T-cell (primary cell): ENCODE results near the gene KCNMA1. TPM values are rescaled to one million over a fixed set of nuclear protein-coding genes. Genes with fewer than 3 reads are reported as not detected.
"Not testable (repeated sequence)": the region's sequence is repeated elsewhere in the genome, so short reads cannot be mapped to it uniquely, and the experiment has no call there.

Experiments used
- ATAC-seq, 4 experiments: fragments of 200-7000 bp in 3 of 4; fragments of 150-1000 bp in 1 of 4; cut with Tn5 transposase; replicated peaks in 1 of 4; 1 replicate in 3 of 4; 2 replicates in 1 of 4; pipeline ENCODE4 v1.10.0; 2021; ENCODE audit warnings: moderate library complexity in 3 of 4, mild to moderate bottlenecking in 2 of 4, moderate number of reproducible peaks in 1 of 4
- CTCF ChIA-PET, 2 donors: fragments of 300-600 bp; sonication (Branson Sonifier 250); formaldehyde crosslinking; loops; one replicate each; lab custom pipeline; 2022; ENCODE audit warnings: antibody characterized with exemption in 2 of 2; lab: Charles Lee
- POLR2A ChIA-PET, 2 donors: fragments of 300-600 bp; sonication (Branson Sonifier 250); formaldehyde crosslinking; loops; one replicate each; lab custom pipeline; 2022; ENCODE audit warnings: antibody characterized with exemption in 2 of 2; lab: Charles Lee
- DNase-seq, 35 experiments: peaks; one replicate each; pipeline versions ENCODE4 v3.0.0 to v3.0.0-alpha.2; 2013 to 2023
- H3K27ac ChIP-seq: one replicate; pipeline ENCODE4 v1.5.1; 2013; ENCODE audit warnings: low read length
- H3K27me3 ChIP-seq, 2 experiments: replicated peaks in 1 of 2; 1 replicate in 1 of 2; 2 replicates in 1 of 2; pipeline versions ENCODE4 v1.6.1 to v1.7.0; 2013; ENCODE audit warnings: low read length in 1 of 2, mixed read lengths in 1 of 2; ENCODE audit not compliant: control insufficient read depth in 2 of 2, insufficient read depth in 2 of 2; ENCODE audit errors: extremely low read depth in 1 of 2
- H3K36me3 ChIP-seq, 2 donors: 1 replicate in 1 of 2; 2 replicates in 1 of 2; pipeline versions ENCODE4 v1.6.1 to v1.7.0; 2013; ENCODE audit warnings: low read length in 1 of 2; ENCODE audit not compliant: control insufficient read depth in 2 of 2, insufficient read depth in 1 of 2; ENCODE audit errors: extremely low read depth in 1 of 2
- H3K4me1 ChIP-seq, 2 experiments: 1 replicate in 1 of 2; 2 replicates in 1 of 2; pipeline versions ENCODE4 v1.6.1 to v1.7.0; 2013; ENCODE audit warnings: low read length in 2 of 2, mixed read lengths in 1 of 2; ENCODE audit not compliant: insufficient read depth in 2 of 2, control insufficient read depth in 1 of 2; ENCODE audit errors: extremely low read depth in 1 of 2
- H3K4me3 ChIP-seq, 2 donors: 1 replicate in 1 of 2; 2 replicates in 1 of 2; pipeline versions ENCODE4 v1.5.1 to v1.7.0; 2013; ENCODE audit warnings: mild to moderate bottlenecking in 2 of 2, low read length in 1 of 2, moderate library complexity in 1 of 2; ENCODE audit not compliant: control insufficient read depth in 1 of 2; ENCODE audit errors: extremely low read depth in 1 of 2
- H3K9me3 ChIP-seq: 2 replicates; pipeline ENCODE4 v1.7.0; 2013
- H3K27ac Mint-ChIP-seq, 2 donors: one replicate each; pipeline ENCODE4 v1.8.0; 2020 to 2021; ENCODE audit warnings: mild to moderate bottlenecking in 2 of 2, mixed read lengths in 2 of 2
- H3K27me3 Mint-ChIP-seq, 2 donors: one replicate each; pipeline ENCODE4 v1.8.0; 2021 to 2022; ENCODE audit warnings: mixed read lengths in 2 of 2
- H3K36me3 Mint-ChIP-seq: one replicate; pipeline ENCODE4 v1.8.0; 2021; ENCODE audit warnings: mixed read lengths
- H3K4me1 Mint-ChIP-seq, 3 donors: one replicate each; pipeline ENCODE4 v1.8.0; 2020 to 2022; ENCODE audit warnings: mixed read lengths in 3 of 3, mild to moderate bottlenecking in 1 of 3
- H3K4me3 Mint-ChIP-seq, 3 donors: one replicate each; pipeline ENCODE4 v1.8.0; 2020 to 2022; ENCODE audit warnings: mild to moderate bottlenecking in 3 of 3, mixed read lengths in 3 of 3, moderate library complexity in 3 of 3
- H3K9me3 Mint-ChIP-seq, 3 donors: one replicate each; pipeline ENCODE4 v1.8.0; 2020 to 2022; ENCODE audit warnings: mixed read lengths in 3 of 3
- WGBS: methylation state at CpG from one replicate; pipeline ENCODE4 v1.1.5; 2013; ENCODE audit warnings: missing lambda C conversion rate; ENCODE audit not compliant: insufficient coverage; 5-methylcytosine and 5-hydroxymethylcytosine counted together
- total RNA-seq, 35 experiments: library from RNA in 6 of 35; stranded (reverse) in 6 of 35; fragments of 120-200 nt in 1 of 35; gene quantifications; one replicate each; pipeline versions ENCODE4 v1.2.1 to v1.2.4 and lab custom pipeline; 2013 to 2026

KCNMA1 gene
- total RNA-seq, 5 donors from 2014 or later (not counting 1 experiment from before 2014, with no cell fraction given) = 0.14 to 1.6 (median 0.60) TPM

DNA sequence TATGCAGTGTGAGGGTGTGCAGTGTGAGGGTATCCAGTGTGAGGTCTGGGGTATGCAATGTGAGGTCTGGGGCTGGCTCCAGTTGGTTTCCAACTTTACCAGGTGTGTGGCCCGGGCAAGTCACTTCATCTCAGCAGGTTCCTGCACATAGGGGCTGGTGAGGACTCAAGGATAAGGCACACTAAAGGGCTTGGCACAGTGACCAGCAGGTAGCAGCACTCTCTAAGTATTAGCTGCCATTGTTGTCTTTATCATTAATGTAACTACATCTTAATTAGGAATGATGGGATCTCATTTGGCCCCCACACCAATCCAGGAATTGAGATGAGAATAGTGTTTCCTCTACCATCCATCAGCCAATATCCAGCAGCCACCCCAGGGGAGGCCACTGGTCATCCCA, 117.3 kb downstream of the KCNMA1 start:
- Mint-ChIP-seq H3K27me3 (peaks cover 8 to 12% of the 10 kb centered on the region in 2 donors), H3K4me3 (no peak overlapping the region), H3K36me3 (no peaks in the 10 kb centered on the region), H3K9me3 (no peaks in the 10 kb centered on the region), H3K27ac (no peak overlapping the region), H3K4me1 (no peaks in the 10 kb centered on the region)
- ATAC-seq (no peak), DNase-seq (no peak)
- Histone ChIP-seq H3K27me3 (peaks cover 2 to 17% of the 10 kb centered on the region in 2 experiments), H3K9me3 (no peaks in the 10 kb centered on the region), H3K4me3 (no peak overlapping the region), H3K27ac (no peak overlapping the region), H3K4me1 (no peaks in the 10 kb centered on the region), H3K36me3 (no peaks in the 10 kb centered on the region)
- WGBS = no CpG with 5 or more reads among the region's 1 CpG
- CTCF ChIA-PET = no interaction called here
- POLR2A ChIA-PET = no interaction called here

DNA sequence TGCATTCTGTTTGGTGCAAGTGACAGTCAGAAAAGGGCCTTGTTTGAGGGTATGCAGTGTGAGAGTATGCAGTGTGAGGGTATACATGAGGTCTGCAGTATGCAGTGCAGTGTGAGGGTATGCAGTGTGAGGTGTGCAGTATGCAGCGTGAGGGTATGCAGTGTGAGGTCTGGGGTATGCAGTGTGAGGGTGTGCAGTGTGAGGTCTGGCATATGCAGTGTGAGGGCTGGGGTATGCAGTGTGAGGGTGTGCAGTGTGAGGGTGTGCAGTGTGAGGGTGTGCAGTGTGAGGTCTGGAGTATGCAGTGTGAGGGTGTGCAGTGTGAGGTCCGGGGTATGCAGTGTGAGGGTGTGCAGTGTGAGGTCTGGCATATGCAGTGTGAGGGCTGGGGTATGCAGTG, 117.8 kb downstream of the KCNMA1 start:
- WGBS = 53% methylated on average over 2 of the region's 2 CpGs
- H3K4me3 Mint-ChIP-seq, H3K9me3 ChIP-seq, H3K27ac Mint-ChIP-seq, H3K4me1 Mint-ChIP-seq, H3K4me1 ChIP-seq, DNase-seq, H3K9me3 Mint-ChIP-seq, POLR2A ChIA-PET, H3K27me3 Mint-ChIP-seq, ATAC-seq, H3K36me3 Mint-ChIP-seq, H3K36me3 ChIP-seq, H3K27ac ChIP-seq, H3K4me3 ChIP-seq, CTCF ChIA-PET: not testable (repeated sequence)
- H3K27me3 ChIP-seq = peaks cover 2 to 17% of the 10 kb centered on the region in 2 experiments

DNA sequence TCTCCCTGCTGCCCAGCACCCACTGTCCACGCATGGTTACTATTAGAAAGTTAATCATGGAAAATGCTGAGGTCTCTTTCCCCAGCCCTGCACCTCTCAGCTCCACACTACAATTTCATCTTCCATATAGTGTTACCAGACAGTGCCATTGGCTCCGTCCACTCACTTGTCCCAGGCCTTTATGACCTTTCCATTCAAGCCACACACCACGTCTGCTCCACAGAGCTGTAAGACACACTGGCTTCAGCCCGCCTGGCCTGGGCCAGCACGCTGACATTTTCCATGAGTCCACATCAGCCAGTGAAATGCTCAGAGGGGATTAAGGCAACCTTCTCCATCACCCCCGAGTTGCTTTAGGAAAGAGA, 118.7 kb downstream of the KCNMA1 start:
- H3K4me1 ChIP-seq = no peaks in the 10 kb centered on the region
- H3K36me3 ChIP-seq = no peaks in the 10 kb centered on the region
- 77% methylated on average over 4 of the region's 6 CpGs for WGBS
- peaks cover 0 to 23% of the 10 kb centered on the region in 2 experiments for H3K27me3 ChIP-seq
- no peak overlapping the region for H3K27ac Mint-ChIP-seq
- H3K4me1 Mint-ChIP-seq = no peaks in the 10 kb centered on the region
- no peaks in the 10 kb centered on the region for H3K9me3 ChIP-seq
- CTCF ChIA-PET = no interaction called here
- no peak for DNase-seq
- H3K4me3 Mint-ChIP-seq = no peak overlapping the region
- POLR2A ChIA-PET = no interaction called here
- H3K4me3 ChIP-seq = no peak overlapping the region
- peaks cover 5 to 6% of the 10 kb centered on the region in 2 donors for H3K27me3 Mint-ChIP-seq
- H3K36me3 Mint-ChIP-seq = no peaks in the 10 kb centered on the region
- no peak overlapping the region for H3K27ac ChIP-seq
- no peaks in the 10 kb centered on the region for H3K9me3 Mint-ChIP-seq
- no peak for ATAC-seq

DNA sequence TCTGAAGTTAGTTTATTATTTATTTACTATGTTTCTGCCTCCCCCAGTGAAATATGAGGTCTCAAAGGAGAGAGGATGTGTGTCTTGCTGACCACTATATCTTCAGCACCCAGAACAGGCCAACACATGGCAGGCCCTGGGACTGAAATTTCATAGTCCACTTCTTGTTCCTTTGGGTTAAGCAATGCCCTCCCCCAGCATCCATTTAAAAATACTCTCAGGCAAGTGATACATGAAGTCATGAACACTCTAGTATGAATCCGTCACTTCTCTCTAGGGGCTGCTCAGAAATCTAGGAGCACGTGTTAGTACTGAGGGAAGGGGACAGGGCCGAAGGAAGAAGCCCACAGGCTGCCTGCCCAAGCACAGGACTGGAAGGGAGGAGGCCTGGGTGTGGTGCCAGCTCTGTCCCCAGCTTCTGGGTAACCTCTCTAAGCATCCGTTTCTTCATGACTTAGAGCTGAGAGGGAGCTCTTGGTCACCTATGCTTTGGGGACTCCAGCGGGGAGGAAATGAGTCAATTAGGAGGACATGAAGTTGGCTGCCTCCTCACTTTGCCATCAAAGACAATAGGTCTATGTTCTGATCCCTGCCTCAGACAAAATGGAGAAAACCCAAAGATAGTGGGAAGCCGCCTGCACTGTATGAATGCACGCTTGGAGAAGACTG, 119.2 kb downstream of the KCNMA1 start:
- Mint-ChIP-seq H3K27ac (no peak overlapping the region), H3K9me3 (no peaks in the 10 kb centered on the region), H3K36me3 (no peaks in the 10 kb centered on the region), H3K27me3 (peaks cover 5 to 6% of the 10 kb centered on the region in 2 donors), H3K4me1 (no peaks in the 10 kb centered on the region), H3K4me3 (no peak overlapping the region)
- DNase-seq (no peak), ATAC-seq (no peak)
- Histone ChIP-seq H3K27me3 (peaks cover 0 to 27% of the 10 kb centered on the region in 2 experiments), H3K27ac (no peak overlapping the region), H3K4me1 (no peaks in the 10 kb centered on the region), H3K36me3 (no peaks in the 10 kb centered on the region), H3K4me3 (no peak overlapping the region), H3K9me3 (no peaks in the 10 kb centered on the region)
- WGBS = 74% methylated on average over 4 of the region's 7 CpGs
- ChIA-PET POLR2A (no interaction called here), CTCF (no interaction called here)

DNA sequence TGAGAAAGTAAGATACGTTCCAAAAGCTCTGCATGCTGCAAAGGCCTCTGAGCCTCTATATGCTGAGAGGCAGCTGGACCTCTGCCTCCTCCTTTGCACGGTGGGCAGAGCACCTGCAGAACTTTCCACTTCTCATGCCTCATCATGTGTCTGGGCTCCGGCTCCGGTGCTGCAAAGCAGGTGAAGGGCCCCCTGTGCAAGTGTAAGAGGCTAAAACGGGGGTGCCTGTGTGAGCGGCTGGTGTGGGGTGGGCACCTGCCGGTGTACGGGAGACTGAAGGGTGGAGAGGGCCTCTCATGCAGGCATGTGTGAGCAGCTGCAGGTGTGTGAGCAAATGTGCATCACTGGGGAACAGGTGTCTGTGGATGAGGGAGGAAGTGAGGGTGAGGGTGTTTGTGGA, 121.0 kb downstream of the KCNMA1 start:
- Histone ChIP-seq H3K4me3 (no peak overlapping the region), H3K9me3 (no peaks in the 10 kb centered on the region), H3K36me3 (no peaks in the 10 kb centered on the region), H3K27me3 (peaks cover 0 to 25% of the 10 kb centered on the region in 2 experiments), H3K27ac (no peak overlapping the region), H3K4me1 (no peaks in the 10 kb centered on the region)
- peaks cover 0 to 5% of the 10 kb centered on the region in 2 donors for H3K27me3 Mint-ChIP-seq
- H3K4me1 Mint-ChIP-seq = no peaks in the 10 kb centered on the region
- no peak overlapping the region for H3K27ac Mint-ChIP-seq
- WGBS = 82% methylated on average over 4 of the region's 8 CpGs
- no peaks in the 10 kb centered on the region for H3K9me3 Mint-ChIP-seq
- ChIA-PET POLR2A (no interaction called here), CTCF (interaction anchor here (0.7 to 1.0 kb wide), 2 partner anchors 9 to 140 kb away, joined by 3 read pairs; no protein-coding TSS in a partner anchor)
- no peak overlapping the region for H3K4me3 Mint-ChIP-seq
- ATAC-seq (no peak), DNase-seq (no peak)
- no peaks in the 10 kb centered on the region for H3K36me3 Mint-ChIP-seq

DNA sequence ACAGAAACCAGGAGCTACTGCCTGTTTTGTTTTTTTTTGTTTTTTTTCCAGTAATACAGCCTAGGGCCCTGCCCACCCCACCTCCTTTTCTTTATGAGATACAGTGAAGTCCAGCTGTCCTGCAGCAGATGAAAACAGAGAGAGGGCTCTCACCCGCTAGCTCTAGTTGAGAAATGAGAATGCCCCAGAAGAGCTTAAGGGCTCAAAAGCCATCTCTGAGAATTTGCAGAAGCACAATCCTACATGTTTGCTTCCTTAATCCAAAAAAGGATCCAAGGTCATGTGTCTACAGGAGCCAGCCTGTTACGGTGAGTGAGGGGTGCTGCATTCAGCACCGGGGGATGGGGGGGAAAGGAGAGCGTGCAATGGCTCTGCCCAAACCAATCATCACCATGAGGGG, 122.7 kb downstream of the KCNMA1 start:
- DNase-seq = no peak
- ATAC-seq = no peak
- Mint-ChIP-seq H3K36me3 (no peaks in the 10 kb centered on the region), H3K4me1 (no peaks in the 10 kb centered on the region), H3K4me3 (no peak overlapping the region), H3K9me3 (no peaks in the 10 kb centered on the region), H3K27me3 (peaks cover 2 to 7% of the 10 kb centered on the region in 2 donors), H3K27ac (no peak overlapping the region)
- Histone ChIP-seq H3K27me3 (peaks cover 0 to 25% of the 10 kb centered on the region in 2 experiments), H3K36me3 (no peaks in the 10 kb centered on the region), H3K4me1 (no peaks in the 10 kb centered on the region), H3K27ac (no peak overlapping the region), H3K9me3 (no peaks in the 10 kb centered on the region), H3K4me3 (no peak overlapping the region)
- CTCF ChIA-PET = no interaction called here
- no CpG with 5 or more reads among the region's 4 CpGs for WGBS
- POLR2A ChIA-PET = no interaction called here
